GM12878 (cell line): Measurements from ENCODE around the gene ADGRB2. TPM values are rescaled to one million over a fixed set of nuclear protein-coding genes. Genes with fewer than 3 reads are reported as not detected.

Experiments
- ATAC-seq: fragments of 200-7000 bp; cut with Tn5 transposase; 3 replicates; pipeline ENCODE4 v1.9.1; 2020; ENCODE audit warnings: mild to moderate bottlenecking, moderate library complexity
- BruUV-seq: library from RNA; stranded (reverse); fragments of 400-500 nt; replicated peaks from 2 replicates; lab custom pipeline; 2021; lab: Mats Ljungman, UMichigan
- CTCF ChIA-PET: fragments of 300-600 bp; sonication (Branson Sonifier 250); formaldehyde crosslinking; extraction: SDS; loops from one replicate; lab custom pipeline; 2021; ENCODE audit warnings: inconsistent platforms; lab: Yijun Ruan, JAX
- POLR2A ChIA-PET: fragments of 350-600 bp; formaldehyde crosslinking; extraction: SDS; loops from one replicate; lab custom pipeline; 2021; ENCODE audit warnings: inconsistent platforms; lab: Charles Lee
- RAD21 ChIA-PET: fragments of 300-600 bp; sonication (Branson Sonifier 250); formaldehyde crosslinking; loops from one replicate; lab custom pipeline; 2023; ENCODE audit warnings: antibody characterized with exemption; ENCODE audit not compliant: unreplicated experiment; lab: Charles Lee
- SMC1A ChIA-PET: fragments of 300-600 bp; sonication (Branson Sonifier 250); formaldehyde crosslinking; loops from one replicate; lab custom pipeline; 2023; ENCODE audit not compliant: unreplicated experiment, uncharacterized antibody; lab: Charles Lee
- DNase-seq: peaks from one replicate; pipeline ENCODE4 v3.0.0-alpha.2; 2011; ENCODE audit warnings: low read depth, low spot score
- FAIRE-seq: peaks from 3 replicates; lab custom pipeline; 2011; peaks lifted over from hg19 to GRCh38; lab: Jason Lieb, UNC
- H2AFZ ChIP-seq: 2 replicates; pipeline ENCODE4 v1.6.0; 2011; ENCODE audit warnings: low read depth, low read length, control low read depth; ENCODE audit not compliant: control insufficient read depth
- H3K27ac ChIP-seq: 2 replicates; pipeline ENCODE4 v1.5.1; 2011; ENCODE audit warnings: control low read depth; ENCODE audit not compliant: control insufficient read depth, insufficient read depth
- H3K27me3 ChIP-seq, 2 experiments: replicated peaks in 1 of 2; 2 replicates each; pipeline versions ENCODE4 v1.6.0 to v1.6.1; 2011; ENCODE audit warnings: low read length in 1 of 2; ENCODE audit not compliant: control insufficient read depth in 2 of 2, insufficient read depth in 2 of 2
- H3K36me3 ChIP-seq, 2 experiments: 2 replicates each; pipeline ENCODE4 v1.5.1; 2011; ENCODE audit warnings: low read length in 1 of 2; ENCODE audit not compliant: control insufficient read depth in 2 of 2, insufficient read depth in 2 of 2
- H3K4me1 ChIP-seq: 2 replicates; pipeline ENCODE4 v1.6.1; 2011; ENCODE audit warnings: mild to moderate bottlenecking, low read length, moderate library complexity, mixed read lengths; ENCODE audit not compliant: control insufficient read depth, insufficient read depth
- H3K4me2 ChIP-seq: 2 replicates; pipeline ENCODE4 v1.6.0; 2011; ENCODE audit warnings: control low read depth; ENCODE audit not compliant: control insufficient read depth, insufficient read depth
- H3K4me3 ChIP-seq: fragments of 200-600 bp; sonication (generic); 2 replicates; pipeline ENCODE4 v1.5.1; 2016
- H3K79me2 ChIP-seq: 2 replicates; pipeline ENCODE4 v1.6.0; 2011; ENCODE audit warnings: low read length; ENCODE audit not compliant: control insufficient read depth, insufficient read depth
- H3K9ac ChIP-seq: 2 replicates; pipeline ENCODE4 v1.8.0; 2011; ENCODE audit warnings: low read length, control low read depth, mixed read lengths; ENCODE audit not compliant: control insufficient read depth, insufficient read depth
- H3K9me3 ChIP-seq: replicated peaks from 3 replicates; pipeline ENCODE4 v1.5.1; 2011; ENCODE audit warnings: mild to moderate bottlenecking, low read length; ENCODE audit not compliant: control insufficient read depth, insufficient read depth
- H4K20me1 ChIP-seq: 2 replicates; pipeline ENCODE4 v1.6.0; 2011; ENCODE audit not compliant: control insufficient read depth, insufficient read depth
- IRF4 ChIP-seq: IDR thresholded peaks from 2 replicates; pipeline ENCODE4 v1.6.1; 2011; ENCODE audit warnings: low read depth, low read length
- MEF2B ChIP-seq: fragments of 450-650 bp; IDR thresholded peaks from 2 replicates; pipeline ENCODE4 v1.6.1; 2018; ENCODE audit warnings: mild to moderate bottlenecking, moderate library complexity; ENCODE audit not compliant: partially characterized antibody, poor library complexity, severe bottlenecking
- ZBED1 ChIP-seq: IDR thresholded peaks from 2 replicates; pipeline ENCODE4 v1.6.1; 2016; ENCODE audit warnings: borderline replicate concordance
- ZNF217 ChIP-seq: fragments of 450-650 bp; IDR thresholded peaks from 2 replicates; pipeline ENCODE4 v1.6.1; 2017; ENCODE audit warnings: antibody characterized with exemption, mild to moderate bottlenecking
- WGBS: methylation state at CpG from one replicate; pipeline ENCODE4 v1.1.6; 2016; ENCODE audit warnings: low lambda C conversion rate; ENCODE audit not compliant: insufficient replicate concordance, insufficient coverage; ENCODE audit errors: missing lambda C conversion rate; 5-methylcytosine and 5-hydroxymethylcytosine counted together
- in situ Hi-C: fragments of 300-500 bp; cut with MboI; formaldehyde crosslinking; loops from 9 replicates; pipeline ENCODE4 v1.14.3; 2018; ENCODE audit warnings: mixed read lengths
- intact Hi-C: fragments of 100-400 bp; cut with micrococcal nuclease; formaldehyde crosslinking; loops from one replicate; pipeline ENCODE4 v1.14.2; 2022; ENCODE audit not compliant: unreplicated experiment
- polyA plus RNA-seq, 11 experiments: library from polyadenylated mRNA; depleted of rRNA in 4 of 11; unstranded in 6 of 11; stranded (reverse) in 5 of 11; fragments of >200 nt; fragmentation: Nextera tagmentation in 4 of 11; fragmentation: Illumina TruSeq in 1 of 11; extraction: Ambion mirVana in 4 of 11; extraction: Trizol in 1 of 11; gene quantifications; 1 replicate in 1 of 11; 2 replicates in 10 of 11; pipeline versions ENCODE4 v1.2.1 to v1.2.3, GENCODE V29; 2011 to 2016; ENCODE audit warnings: inconsistent platforms in 2 of 11, missing spikeins in 2 of 11, low read depth in 1 of 11
- total RNA-seq, 4 experiments: library from RNA; depleted of rRNA in 3 of 4; stranded (reverse); fragments of >200 nt in 3 of 4; fragmentation: Illumina TruSeq in 1 of 4; extraction: Trizol in 1 of 4; gene quantifications; 2 replicates each; pipeline versions ENCODE4 v1.2.1 to v1.2.3, GENCODE V29; 2013 to 2021
- TF ChIP-seq, protein P1 (sequence below): fragments of 450-650 bp; IDR thresholded peaks from 2 replicates; pipeline ENCODE4 v1.6.1; 2018; ENCODE audit warnings: mild to moderate bottlenecking, low read depth, moderate library complexity; ENCODE audit not compliant: partially characterized antibody
- TF ChIP-seq, protein P2 (sequence below): IDR thresholded peaks from 2 replicates; pipeline ENCODE4 v1.6.1; 2012; ENCODE audit warnings: improper control_type of control experiment, low read depth, low read length; ENCODE audit not compliant: insufficient replicate concordance
- TF ChIP-seq, protein P3 (sequence below): fragments of 150-350 bp; IDR thresholded peaks from 2 replicates; pipeline ENCODE4 v1.6.1; 2014; ENCODE audit warnings: mild to moderate bottlenecking, low read depth, low read length

ADGRB2 gene
- total and polyA plus RNA-seq, 10 of the 15 experiments (the other 5 are each of a cell fraction or from before 2014, with no cell fraction given), result 0.11 to 0.33 (median 0.18) TPM; not detected in 4

DNA sequence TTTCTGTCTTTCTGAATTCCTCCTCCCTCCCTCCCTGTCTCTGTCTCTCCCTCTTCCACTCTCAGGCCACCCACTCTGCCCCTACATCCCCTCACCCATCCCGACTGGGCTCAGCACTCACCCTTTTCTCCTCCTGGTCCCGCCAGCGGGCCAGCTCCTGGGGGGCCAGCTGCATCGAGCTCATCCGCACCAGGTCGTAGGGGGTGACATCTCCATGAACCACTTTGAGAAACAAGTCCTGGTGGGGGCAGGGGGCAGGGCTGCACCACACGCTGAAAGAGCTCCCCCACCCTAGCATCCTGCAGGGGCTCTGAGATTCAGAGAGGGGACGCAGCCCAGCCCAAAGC lies 33.9 kb upstream of the ADGRB2 start:
- Histone ChIP-seq H3K27ac (no peak overlapping the region), H2AFZ (no peak overlapping the region), H3K79me2 (no peaks in the 10 kb centered on the region), H3K4me3 (no peak overlapping the region), H3K4me2 (no peak overlapping the region), H3K9me3 (no peaks in the 10 kb centered on the region), H3K9ac (no peak overlapping the region), H4K20me1 (no peaks in the 10 kb centered on the region), H3K4me1 (no peaks in the 10 kb centered on the region), H3K36me3 (no peaks in the 10 kb centered on the region), H3K27me3 (peaks cover 0 to 4% of the 10 kb centered on the region in 2 experiments)
- ATAC-seq (no peak), FAIRE-seq (no peak), DNase-seq (no peak)
- intact Hi-C loops, result no loop called here
- TF ChIP-seq IRF4 (no peak), ZBED1 (no peak), MEF2B (no peak), ZNF217 (no peak)
- TF ChIP-seq, protein P1, sequence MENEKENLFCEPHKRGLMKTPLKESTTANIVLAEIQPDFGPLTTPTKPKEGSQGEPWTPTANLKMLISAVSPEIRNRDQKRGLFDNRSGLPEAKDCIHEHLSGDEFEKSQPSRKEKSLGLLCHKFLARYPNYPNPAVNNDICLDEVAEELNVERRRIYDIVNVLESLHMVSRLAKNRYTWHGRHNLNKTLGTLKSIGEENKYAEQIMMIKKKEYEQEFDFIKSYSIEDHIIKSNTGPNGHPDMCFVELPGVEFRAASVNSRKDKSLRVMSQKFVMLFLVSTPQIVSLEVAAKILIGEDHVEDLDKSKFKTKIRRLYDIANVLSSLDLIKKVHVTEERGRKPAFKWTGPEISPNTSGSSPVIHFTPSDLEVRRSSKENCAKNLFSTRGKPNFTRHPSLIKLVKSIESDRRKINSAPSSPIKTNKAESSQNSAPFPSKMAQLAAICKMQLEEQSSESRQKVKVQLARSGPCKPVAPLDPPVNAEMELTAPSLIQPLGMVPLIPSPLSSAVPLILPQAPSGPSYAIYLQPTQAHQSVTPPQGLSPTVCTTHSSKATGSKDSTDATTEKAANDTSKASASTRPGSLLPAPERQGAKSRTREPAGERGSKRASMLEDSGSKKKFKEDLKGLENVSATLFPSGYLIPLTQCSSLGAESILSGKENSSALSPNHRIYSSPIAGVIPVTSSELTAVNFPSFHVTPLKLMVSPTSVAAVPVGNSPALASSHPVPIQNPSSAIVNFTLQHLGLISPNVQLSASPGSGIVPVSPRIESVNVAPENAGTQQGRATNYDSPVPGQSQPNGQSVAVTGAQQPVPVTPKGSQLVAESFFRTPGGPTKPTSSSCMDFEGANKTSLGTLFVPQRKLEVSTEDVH, result no peak
- TF ChIP-seq, protein P2, sequence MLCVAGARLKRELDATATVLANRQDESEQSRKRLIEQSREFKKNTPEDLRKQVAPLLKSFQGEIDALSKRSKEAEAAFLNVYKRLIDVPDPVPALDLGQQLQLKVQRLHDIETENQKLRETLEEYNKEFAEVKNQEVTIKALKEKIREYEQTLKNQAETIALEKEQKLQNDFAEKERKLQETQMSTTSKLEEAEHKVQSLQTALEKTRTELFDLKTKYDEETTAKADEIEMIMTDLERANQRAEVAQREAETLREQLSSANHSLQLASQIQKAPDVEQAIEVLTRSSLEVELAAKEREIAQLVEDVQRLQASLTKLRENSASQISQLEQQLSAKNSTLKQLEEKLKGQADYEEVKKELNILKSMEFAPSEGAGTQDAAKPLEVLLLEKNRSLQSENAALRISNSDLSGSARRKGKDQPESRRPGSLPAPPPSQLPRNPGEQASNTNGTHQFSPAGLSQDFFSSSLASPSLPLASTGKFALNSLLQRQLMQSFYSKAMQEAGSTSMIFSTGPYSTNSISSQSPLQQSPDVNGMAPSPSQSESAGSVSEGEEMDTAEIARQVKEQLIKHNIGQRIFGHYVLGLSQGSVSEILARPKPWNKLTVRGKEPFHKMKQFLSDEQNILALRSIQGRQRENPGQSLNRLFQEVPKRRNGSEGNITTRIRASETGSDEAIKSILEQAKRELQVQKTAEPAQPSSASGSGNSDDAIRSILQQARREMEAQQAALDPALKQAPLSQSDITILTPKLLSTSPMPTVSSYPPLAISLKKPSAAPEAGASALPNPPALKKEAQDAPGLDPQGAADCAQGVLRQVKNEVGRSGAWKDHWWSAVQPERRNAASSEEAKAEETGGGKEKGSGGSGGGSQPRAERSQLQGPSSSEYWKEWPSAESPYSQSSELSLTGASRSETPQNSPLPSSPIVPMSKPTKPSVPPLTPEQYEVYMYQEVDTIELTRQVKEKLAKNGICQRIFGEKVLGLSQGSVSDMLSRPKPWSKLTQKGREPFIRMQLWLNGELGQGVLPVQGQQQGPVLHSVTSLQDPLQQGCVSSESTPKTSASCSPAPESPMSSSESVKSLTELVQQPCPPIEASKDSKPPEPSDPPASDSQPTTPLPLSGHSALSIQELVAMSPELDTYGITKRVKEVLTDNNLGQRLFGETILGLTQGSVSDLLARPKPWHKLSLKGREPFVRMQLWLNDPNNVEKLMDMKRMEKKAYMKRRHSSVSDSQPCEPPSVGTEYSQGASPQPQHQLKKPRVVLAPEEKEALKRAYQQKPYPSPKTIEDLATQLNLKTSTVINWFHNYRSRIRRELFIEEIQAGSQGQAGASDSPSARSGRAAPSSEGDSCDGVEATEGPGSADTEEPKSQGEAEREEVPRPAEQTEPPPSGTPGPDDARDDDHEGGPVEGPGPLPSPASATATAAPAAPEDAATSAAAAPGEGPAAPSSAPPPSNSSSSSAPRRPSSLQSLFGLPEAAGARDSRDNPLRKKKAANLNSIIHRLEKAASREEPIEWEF, result no peak
- TF ChIP-seq, protein P3, sequence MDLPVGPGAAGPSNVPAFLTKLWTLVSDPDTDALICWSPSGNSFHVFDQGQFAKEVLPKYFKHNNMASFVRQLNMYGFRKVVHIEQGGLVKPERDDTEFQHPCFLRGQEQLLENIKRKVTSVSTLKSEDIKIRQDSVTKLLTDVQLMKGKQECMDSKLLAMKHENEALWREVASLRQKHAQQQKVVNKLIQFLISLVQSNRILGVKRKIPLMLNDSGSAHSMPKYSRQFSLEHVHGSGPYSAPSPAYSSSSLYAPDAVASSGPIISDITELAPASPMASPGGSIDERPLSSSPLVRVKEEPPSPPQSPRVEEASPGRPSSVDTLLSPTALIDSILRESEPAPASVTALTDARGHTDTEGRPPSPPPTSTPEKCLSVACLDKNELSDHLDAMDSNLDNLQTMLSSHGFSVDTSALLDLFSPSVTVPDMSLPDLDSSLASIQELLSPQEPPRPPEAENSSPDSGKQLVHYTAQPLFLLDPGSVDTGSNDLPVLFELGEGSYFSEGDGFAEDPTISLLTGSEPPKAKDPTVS, result no peak
- RAD21 ChIA-PET, result no interaction called here
- CTCF ChIA-PET, result interaction anchor here (5.5 kb wide), 1 partner anchor 9 kb away, joined by 27 read pairs; no protein-coding TSS in a partner anchor
- WGBS, result 21% methylated on average over 8 of the region's 8 CpGs
- SMC1A ChIA-PET, result no interaction called here
- no TSS peak for BruUV-seq
- POLR2A ChIA-PET, result no interaction called here
- in situ Hi-C loops, result loop anchor here (5.0 kb wide), 1 partner anchor 141 kb away; no protein-coding TSS in a partner anchor
